Activated CD8-positive, alpha-beta memory T cell treated with anti-CD3 and anti-CD28 coated beads, Interleukin-2, amount 10 ng/mL, durations not matched to agents 7 days and 5 days (primary cell): Measurements from ENCODE around the gene PLEKHH1. TPM values are rescaled to one million over a fixed set of nuclear protein-coding genes. Genes with fewer than 3 reads are reported as not detected.

Experiments used
- ATAC-seq: fragments of 150-1000 bp; cut with Tn5 transposase; one replicate; pipeline ENCODE4 v1.10.0; 2021; ENCODE audit warnings: moderate library complexity
- CTCF ChIA-PET: fragments of 350-600 bp; sonication (Branson Sonifier 250); formaldehyde crosslinking; loops from one replicate; lab custom pipeline; 2021; ENCODE audit warnings: antibody characterized with exemption; lab: Charles Lee
- DNase-seq: peaks from one replicate; pipeline ENCODE4 v3.0.0-alpha.2; 2020
- H3K27ac Mint-ChIP-seq: one replicate; pipeline ENCODE4 v1.8.0; 2021; ENCODE audit warnings: mild to moderate bottlenecking, mixed read lengths
- H3K27me3 Mint-ChIP-seq: one replicate; pipeline ENCODE4 v1.8.0; 2021; ENCODE audit warnings: mixed read lengths
- H3K36me3 Mint-ChIP-seq: one replicate; pipeline ENCODE4 v1.8.0; 2021; ENCODE audit warnings: mild to moderate bottlenecking, mixed read lengths
- H3K4me1 Mint-ChIP-seq: one replicate; pipeline ENCODE4 v1.8.0; 2021; ENCODE audit warnings: mixed read lengths
- H3K4me3 Mint-ChIP-seq: one replicate; pipeline ENCODE4 v1.8.0; 2021; ENCODE audit warnings: mild to moderate bottlenecking, moderate library complexity, mixed read lengths
- H3K9me3 Mint-ChIP-seq: one replicate; pipeline ENCODE4 v1.8.0; 2022; ENCODE audit warnings: low read depth, mixed read lengths
- total RNA-seq, 2 experiments: library from RNA; stranded (reverse); gene quantifications; one replicate each; pipeline ENCODE4 v1.2.3, GENCODE V29; 2021

Gene PLEKHH1
- total RNA-seq, 2 experiments from 2014 or later, result 0.19 to 0.79 TPM

DNA sequence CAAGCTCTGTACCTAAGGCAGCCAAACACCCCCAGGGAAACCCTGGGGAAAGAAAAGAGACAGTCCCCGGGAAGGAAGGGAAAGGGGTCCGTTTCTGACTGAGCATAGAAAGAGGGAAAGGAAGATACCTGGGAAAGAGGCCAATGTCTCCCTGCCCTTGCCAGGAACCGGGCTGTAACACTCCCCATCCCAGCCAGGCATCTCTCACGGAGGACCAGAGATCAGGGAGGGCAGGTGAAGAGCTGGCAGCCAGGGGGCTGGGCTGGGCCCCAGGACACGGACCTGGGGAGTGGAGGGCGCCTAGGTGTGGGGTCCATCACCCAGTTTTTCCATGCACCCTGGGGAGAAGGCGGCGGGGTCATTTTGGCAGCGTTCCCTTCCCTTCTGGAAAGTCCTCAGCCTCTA lies 18.9 kb upstream of the PLEKHH1 start:
- no peaks in the 10 kb centered on the region for H3K36me3 Mint-ChIP-seq
- CTCF ChIA-PET, result interaction anchor here (0.9 to 4.8 kb wide), 7 partner anchors 13 to 129 kb away, joined by 3 to 21 read pairs (median 4); partner anchors contain the start of gene TMEM229B

DNA sequence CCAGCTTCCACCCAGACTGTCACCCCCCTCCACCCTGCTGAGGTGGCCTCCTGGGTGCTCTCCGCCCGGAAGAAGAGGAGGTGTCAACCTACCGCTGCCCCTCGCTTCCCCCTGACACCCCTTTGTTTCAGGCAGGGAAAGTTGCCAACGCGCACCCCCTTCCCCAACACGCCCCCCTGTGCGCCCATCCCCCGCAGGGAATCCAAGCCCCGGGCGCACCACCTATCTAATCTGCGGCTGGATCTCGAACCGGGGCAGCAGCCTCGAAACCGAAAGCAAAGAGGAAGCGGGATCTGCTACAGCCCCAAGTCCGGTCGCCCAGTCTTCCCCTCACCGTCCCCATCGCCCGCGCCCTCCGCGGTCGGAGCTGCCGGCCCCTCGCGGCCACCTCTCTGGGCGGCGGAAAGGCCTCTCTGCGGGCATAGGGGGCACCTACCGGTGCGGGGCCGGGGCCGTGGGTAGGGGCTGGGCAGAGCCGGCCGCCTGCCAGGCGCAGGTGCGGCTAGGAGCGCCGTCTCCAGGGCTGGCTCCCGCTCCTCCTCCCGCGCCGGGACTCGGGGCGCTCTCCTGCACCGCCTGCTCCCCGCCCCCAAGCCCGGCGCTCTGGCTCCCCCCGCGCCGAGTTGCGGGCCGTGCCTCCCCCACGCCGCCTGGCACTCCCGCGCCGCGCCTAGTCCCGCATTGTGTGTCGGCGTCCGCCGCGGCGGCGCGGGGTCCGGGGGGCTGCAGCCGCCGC lies 18.3 kb upstream of the PLEKHH1 start:
- Mint-ChIP-seq H3K4me1 (peaks cover 15% of the 10 kb centered on the region), H3K9me3 (no peaks in the 10 kb centered on the region), H3K27ac (peak overlapping the region; percentile 71), H3K4me3 (peak overlapping the region; percentile 76), H3K36me3 (no peaks in the 10 kb centered on the region), H3K27me3 (peaks cover 56% of the 10 kb centered on the region)
- CTCF ChIA-PET, result interaction anchor here (0.9 to 4.8 kb wide), 7 partner anchors 12 to 128 kb away, joined by 3 to 21 read pairs (median 4); partner anchors contain the start of gene TMEM229B
- peak; percentile 74 for ATAC-seq
- DNase-seq, result peak; percentile 65

More for the DNA sequence above, 18.9 kb upstream of the PLEKHH1 start:
- Mint-ChIP-seq H3K4me1 (peaks cover 15% of the 10 kb centered on the region), H3K9me3 (no peaks in the 10 kb centered on the region), H3K4me3 (peak overlapping the region; percentile 30), H3K27ac (peak overlapping the region; percentile 40), H3K27me3 (peaks cover 53% of the 10 kb centered on the region)
- ATAC-seq (no peak), DNase-seq (no peak)

DNA sequence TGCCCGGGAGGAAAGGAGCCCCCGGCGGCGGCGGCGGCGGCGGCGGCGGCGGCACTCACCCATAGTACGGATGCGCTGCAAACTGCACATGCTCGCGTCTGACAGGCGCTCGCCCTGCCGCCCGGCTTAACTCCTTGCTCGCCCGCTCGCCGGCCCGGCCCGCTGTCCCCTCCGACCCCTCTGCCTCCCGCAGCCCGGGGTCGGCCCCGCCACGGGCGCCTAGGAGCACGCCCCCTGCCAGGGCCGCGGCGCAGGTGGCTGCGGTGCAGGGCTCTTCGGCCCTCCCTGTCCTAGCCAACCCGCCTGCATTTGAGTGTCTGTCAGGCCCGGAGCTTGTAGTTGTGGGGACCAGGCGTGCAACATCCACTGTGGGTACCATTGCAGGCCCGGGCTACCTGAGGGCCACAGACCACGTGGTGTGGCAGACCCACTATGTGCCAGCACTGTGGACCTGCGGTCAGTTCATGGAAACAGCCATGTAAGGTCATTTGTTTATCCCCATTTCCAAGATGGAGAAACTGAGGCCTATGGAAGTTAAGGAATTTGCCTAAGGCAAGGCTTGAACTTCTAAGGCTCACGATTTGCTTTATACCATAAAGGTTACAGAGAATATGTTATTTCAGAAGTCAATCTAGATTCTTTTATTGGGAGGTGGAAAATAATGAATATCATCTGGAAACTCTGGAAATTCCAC lies 17.6 kb upstream of the PLEKHH1 start:
- CTCF ChIA-PET, result interaction anchor here (1.3 to 4.8 kb wide), 3 partner anchors 12 to 88 kb away, joined by 3 to 21 read pairs (median 16); no protein-coding TSS in a partner anchor
- no peaks in the 10 kb centered on the region for H3K36me3 Mint-ChIP-seq

DNA sequence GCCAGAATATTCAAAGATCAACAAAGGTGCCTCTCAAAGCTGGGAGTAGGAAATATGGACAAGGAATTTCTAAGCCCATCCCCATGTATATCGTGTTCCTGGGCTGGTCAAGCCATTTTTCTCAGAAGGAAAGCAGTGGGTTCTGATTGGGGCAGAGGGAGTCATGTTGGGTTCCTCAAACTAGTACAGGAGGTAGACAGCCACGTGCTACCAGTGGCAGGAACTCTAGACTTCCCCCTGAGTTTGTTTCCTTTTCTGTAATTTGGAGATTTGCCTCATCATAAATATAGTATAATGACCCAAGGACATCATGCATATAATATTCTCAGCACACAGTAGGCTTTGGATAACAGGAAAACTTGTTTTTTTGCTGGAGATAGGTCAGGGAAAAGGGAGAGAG lies 16.4 kb upstream of the PLEKHH1 start:
- Mint-ChIP-seq H3K36me3 (no peaks in the 10 kb centered on the region), H3K27me3 (peaks cover 63% of the 10 kb centered on the region), H3K4me3 (no peak overlapping the region), H3K27ac (no peak overlapping the region), H3K4me1 (peaks cover 15% of the 10 kb centered on the region), H3K9me3 (no peaks in the 10 kb centered on the region)
- DNase-seq (no peak), ATAC-seq (no peak)
- CTCF ChIA-PET, result interaction anchor here (1.5 to 2.7 kb wide), 2 partner anchors 11 to 55 kb away, joined by 4 to 16 read pairs; no protein-coding TSS in a partner anchor

More for the DNA sequence above, 17.6 kb upstream of the PLEKHH1 start:
- DNase-seq, result peak; percentile 50
- Mint-ChIP-seq H3K27me3 (peaks cover 62% of the 10 kb centered on the region), H3K4me3 (peak overlapping the region; percentile 76), H3K4me1 (peaks cover 15% of the 10 kb centered on the region), H3K27ac (no peak overlapping the region), H3K9me3 (no peaks in the 10 kb centered on the region)
- peak; percentile 74 for ATAC-seq

DNA sequence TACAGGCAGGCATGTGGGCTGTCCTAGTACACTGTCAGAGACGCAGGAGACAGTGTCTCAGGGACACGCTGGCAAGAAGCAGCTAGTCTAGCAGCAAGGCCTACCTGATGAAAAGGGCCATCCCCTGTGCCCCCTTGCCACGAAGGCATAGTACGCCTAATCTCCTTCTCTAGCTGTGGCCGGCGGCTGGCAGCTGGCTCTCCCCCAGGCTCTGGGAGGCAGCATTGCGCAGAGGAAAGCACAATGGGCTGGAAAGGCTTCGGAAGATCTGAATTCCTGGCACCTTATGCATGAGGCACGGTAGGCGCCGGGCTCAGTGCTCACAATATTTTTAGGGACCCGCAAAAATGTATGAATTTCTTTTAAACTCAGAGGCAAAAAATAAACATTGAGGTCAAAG lies 16.0 kb upstream of the PLEKHH1 start:
- DNase-seq, result no peak
- H3K4me1 Mint-ChIP-seq, result peaks cover 15% of the 10 kb centered on the region
- H3K36me3 Mint-ChIP-seq, result no peaks in the 10 kb centered on the region
- CTCF ChIA-PET, result interaction anchor here (1.4 to 2.7 kb wide), 3 partner anchors 11 to 54 kb away, joined by 3 to 16 read pairs (median 4); no protein-coding TSS in a partner anchor
- H3K27ac Mint-ChIP-seq, result no peak overlapping the region
- H3K27me3 Mint-ChIP-seq, result peaks cover 61% of the 10 kb centered on the region
- H3K9me3 Mint-ChIP-seq, result no peaks in the 10 kb centered on the region
- H3K4me3 Mint-ChIP-seq, result no peak overlapping the region
- no peak for ATAC-seq

DNA sequence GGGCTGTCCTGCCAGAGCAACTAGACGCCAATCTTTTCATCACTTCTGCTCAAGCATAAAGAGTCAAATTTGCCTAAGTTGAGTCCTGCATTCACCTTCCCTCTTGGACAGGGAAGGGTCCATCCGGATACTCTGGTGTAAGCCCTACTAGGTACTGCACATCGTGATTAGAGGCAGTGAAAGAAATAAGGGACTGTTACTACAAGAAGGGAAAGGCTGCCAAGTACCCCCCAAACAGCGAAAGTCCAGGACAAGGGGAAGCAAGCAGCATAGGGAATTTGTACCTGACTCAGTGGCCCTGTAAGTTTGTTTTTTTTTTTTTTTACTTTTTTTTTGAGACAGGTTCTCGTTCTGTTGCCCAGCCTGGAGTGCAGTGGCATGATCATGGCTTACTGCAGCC lies 13.7 kb upstream of the PLEKHH1 start:
- Mint-ChIP-seq H3K36me3 (no peaks in the 10 kb centered on the region), H3K9me3 (no peaks in the 10 kb centered on the region), H3K27me3 (peaks cover 75% of the 10 kb centered on the region), H3K4me1 (peaks cover 12% of the 10 kb centered on the region), H3K4me3 (no peak overlapping the region), H3K27ac (no peak overlapping the region)
- ATAC-seq (no peak), DNase-seq (no peak)
- CTCF ChIA-PET, result interaction anchor here (0.8 to 1.5 kb wide), 2 partner anchors 38 to 92 kb away, joined by 3 to 7 read pairs; no protein-coding TSS in a partner anchor

DNA sequence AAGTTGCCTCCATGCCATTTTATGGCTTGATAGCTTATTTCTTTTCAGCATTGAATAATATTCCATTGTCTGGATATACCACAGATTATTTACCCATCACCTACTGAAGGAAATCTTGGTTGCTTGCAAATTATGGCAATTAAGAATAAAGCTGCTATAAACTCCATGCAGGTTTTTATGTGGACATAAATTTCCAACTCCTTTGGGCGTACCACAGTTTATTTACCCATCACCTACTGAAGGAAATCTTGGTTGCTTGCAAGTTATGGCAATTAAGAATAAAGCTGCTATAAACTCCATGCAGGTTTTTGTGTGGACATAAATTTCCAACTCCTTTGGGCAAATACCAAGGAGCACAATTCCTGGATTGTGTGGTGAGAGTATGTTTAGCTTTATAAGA lies 12.6 kb upstream of the PLEKHH1 start:
- peaks cover 83% of the 10 kb centered on the region for H3K27me3 Mint-ChIP-seq
- H3K4me3 Mint-ChIP-seq, result no peak overlapping the region
- peaks cover 10% of the 10 kb centered on the region for H3K4me1 Mint-ChIP-seq
- CTCF ChIA-PET, result interaction anchor here (1.5 kb wide), 1 partner anchor 93 kb away, joined by 7 read pairs; no protein-coding TSS in a partner anchor
- no peaks in the 10 kb centered on the region for H3K9me3 Mint-ChIP-seq
- DNase-seq (no peak), ATAC-seq (no peak)
- H3K27ac Mint-ChIP-seq, result no peak overlapping the region
- H3K36me3 Mint-ChIP-seq, result no peaks in the 10 kb centered on the region

DNA sequence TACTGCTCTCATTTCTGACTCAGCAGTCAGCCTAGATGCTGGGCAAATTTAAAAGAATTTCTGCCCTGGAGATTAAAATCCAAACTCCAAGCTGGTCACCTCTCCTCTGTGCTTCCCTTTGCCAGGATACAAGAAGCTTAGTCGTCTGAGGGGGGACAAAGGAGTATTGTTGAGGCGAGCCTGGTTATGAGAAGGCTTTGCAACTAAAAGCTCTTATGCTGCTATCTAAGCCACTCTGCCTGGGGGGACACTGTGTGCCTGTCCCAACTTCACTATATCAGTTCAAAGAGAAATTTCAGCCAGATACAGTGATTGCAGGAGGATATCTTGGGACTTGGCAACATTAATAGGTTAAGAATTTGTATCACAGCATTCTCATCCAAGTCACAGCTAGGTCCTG lies 10.8 kb upstream of the PLEKHH1 start:
- CTCF ChIA-PET, result no interaction called here
- Mint-ChIP-seq H3K9me3 (no peaks in the 10 kb centered on the region), H3K27ac (no peak overlapping the region), H3K36me3 (no peaks in the 10 kb centered on the region), H3K27me3 (peaks cover 78% of the 10 kb centered on the region), H3K4me1 (no peaks in the 10 kb centered on the region), H3K4me3 (no peak overlapping the region)
- no peak for ATAC-seq
- DNase-seq, result no peak

DNA sequence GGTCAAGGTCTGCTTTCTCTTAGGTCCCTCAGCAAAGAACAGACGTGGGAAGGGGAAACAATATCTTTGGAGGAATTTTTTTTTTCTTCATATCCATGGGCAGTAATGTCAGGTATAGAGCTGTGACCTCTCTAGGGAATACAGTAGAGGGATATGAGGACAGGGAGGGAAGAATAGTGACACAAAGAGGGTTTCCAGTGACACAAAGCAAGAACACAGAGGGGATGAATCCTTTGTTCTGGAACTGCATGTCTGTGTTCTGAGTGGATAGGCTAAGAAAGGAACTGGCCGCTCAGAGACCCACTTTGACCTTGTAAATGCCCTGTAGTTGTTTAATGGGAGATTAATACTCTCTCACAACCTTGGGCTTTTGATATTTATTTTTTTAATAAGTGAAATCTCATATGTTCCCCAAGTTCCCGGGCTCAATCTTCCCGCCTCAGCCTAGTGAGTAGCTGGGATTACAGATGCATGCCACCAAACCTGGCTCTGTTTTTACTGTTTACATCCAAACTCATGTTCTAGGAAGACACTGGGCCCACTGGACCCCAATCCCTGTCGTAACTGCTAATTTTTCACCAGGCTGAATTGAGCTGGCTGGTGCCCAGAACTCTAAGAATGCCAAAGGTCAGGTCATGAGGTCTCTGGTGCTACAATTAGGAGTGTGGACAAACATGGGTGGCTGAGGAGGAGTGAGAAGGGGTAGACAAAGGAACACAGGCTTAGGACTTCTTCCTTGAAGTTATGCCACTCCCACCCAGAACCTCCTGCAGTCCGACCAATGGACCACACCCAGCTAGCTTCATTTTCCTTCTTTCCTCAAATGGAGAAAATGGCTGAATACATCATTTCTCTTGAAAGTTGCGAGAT lies 9.1 kb upstream of the PLEKHH1 start:
- Mint-ChIP-seq H3K36me3 (no peaks in the 10 kb centered on the region), H3K27me3 (peaks cover 71% of the 10 kb centered on the region), H3K4me3 (no peak overlapping the region), H3K27ac (no peak overlapping the region), H3K9me3 (no peaks in the 10 kb centered on the region), H3K4me1 (no peaks in the 10 kb centered on the region)
- no peak for DNase-seq
- CTCF ChIA-PET, result interaction anchor here (1.0 to 6.1 kb wide), 3 partner anchors 12 to 47 kb away, joined by 3 to 61 read pairs (median 4); no protein-coding TSS in a partner anchor
- no peak for ATAC-seq

DNA sequence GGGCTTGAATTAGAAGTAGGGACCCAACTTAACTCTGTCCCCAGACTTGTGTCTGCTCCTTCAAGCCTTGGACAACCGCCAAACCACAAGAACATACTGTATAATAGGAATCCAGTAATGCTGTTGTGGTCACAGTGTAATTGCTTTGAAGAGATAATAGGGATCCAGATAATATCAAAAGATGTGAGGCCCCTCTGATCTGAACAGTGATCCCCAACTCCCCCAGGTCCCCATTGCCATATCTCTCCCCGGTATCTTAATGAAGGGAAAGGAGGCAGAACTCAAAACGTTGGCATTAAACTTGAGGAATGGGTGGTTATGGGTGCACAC lies 8.5 kb upstream of the PLEKHH1 start:
- peaks cover 72% of the 10 kb centered on the region for H3K27me3 Mint-ChIP-seq
- H3K27ac Mint-ChIP-seq, result no peak overlapping the region
- no peaks in the 10 kb centered on the region for H3K4me1 Mint-ChIP-seq
- CTCF ChIA-PET, result interaction anchor here (1.0 to 6.1 kb wide), 3 partner anchors 13 to 46 kb away, joined by 3 to 61 read pairs (median 4); no protein-coding TSS in a partner anchor
- no peak overlapping the region for H3K4me3 Mint-ChIP-seq
- H3K36me3 Mint-ChIP-seq, result no peaks in the 10 kb centered on the region
- H3K9me3 Mint-ChIP-seq, result no peaks in the 10 kb centered on the region
- ATAC-seq (no peak), DNase-seq (no peak)

DNA sequence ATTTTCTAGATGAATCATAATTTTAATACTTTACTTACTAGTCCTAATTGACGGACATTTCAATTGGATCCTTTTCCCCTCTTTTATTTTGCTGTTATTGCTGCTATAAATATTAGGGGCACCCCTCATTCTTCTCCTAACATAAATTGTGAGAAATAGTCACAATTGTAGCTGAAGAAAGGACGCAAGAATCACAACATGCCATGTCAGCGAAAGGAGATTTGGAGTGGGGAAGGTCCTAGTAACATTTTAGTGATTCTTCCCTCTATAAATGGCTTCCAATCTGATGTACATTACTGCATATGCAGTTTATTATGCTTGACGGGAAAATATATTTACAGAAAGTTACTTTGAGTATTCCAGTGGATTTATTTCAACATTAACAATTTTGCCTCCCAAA lies 7.7 kb upstream of the PLEKHH1 start:
- no peak for ATAC-seq
- no peaks in the 10 kb centered on the region for H3K4me1 Mint-ChIP-seq
- CTCF ChIA-PET, result interaction anchor here (1.4 to 6.1 kb wide), 6 partner anchors 9 to 179 kb away, joined by 4 to 61 read pairs (median 16); no protein-coding TSS in a partner anchor
- H3K27ac Mint-ChIP-seq, result no peak overlapping the region
- DNase-seq, result no peak
- no peaks in the 10 kb centered on the region for H3K9me3 Mint-ChIP-seq
- H3K27me3 Mint-ChIP-seq, result peaks cover 71% of the 10 kb centered on the region
- H3K4me3 Mint-ChIP-seq, result no peak overlapping the region
- no peaks in the 10 kb centered on the region for H3K36me3 Mint-ChIP-seq

DNA sequence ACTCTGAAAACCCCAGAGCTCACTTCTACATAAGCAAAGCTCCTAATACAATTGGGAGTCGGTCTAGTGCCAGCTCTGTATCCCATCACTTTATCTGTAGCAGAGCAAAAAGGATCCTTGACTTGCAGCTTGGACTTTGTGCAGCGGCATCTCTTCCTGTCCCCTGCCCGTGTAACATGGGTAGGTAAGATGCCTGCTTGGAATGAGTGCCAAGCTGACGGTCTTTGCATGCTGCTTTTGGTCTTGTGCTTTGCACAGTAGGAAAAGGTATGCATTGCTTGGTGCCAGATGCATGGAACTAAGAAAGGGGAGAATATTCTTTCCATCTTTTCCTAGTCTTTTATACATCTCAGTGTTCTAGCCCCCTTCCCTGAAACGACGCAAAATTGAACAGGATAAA lies 6.9 kb upstream of the PLEKHH1 start:
- Mint-ChIP-seq H3K27me3 (peaks cover 73% of the 10 kb centered on the region), H3K27ac (no peak overlapping the region), H3K9me3 (no peaks in the 10 kb centered on the region), H3K4me3 (no peak overlapping the region), H3K4me1 (no peaks in the 10 kb centered on the region), H3K36me3 (no peaks in the 10 kb centered on the region)
- no peak for DNase-seq
- no peak for ATAC-seq
- CTCF ChIA-PET, result interaction anchor here (0.9 to 6.1 kb wide), 20 partner anchors 8 to 178 kb away, joined by 3 to 61 read pairs (median 6); partner anchors contain the start of gene TMEM229B
